PC-9 (cell line): ENCODE data around the gene KAT7. TPM values are rescaled to one million over a fixed set of nuclear protein-coding genes. Genes with fewer than 3 reads are reported as not detected.

Experiments
- BruUV-seq: library from RNA; stranded (reverse); fragments of 400-500 nt; replicated peaks from 2 replicates; lab custom pipeline; 2021; lab: Mats Ljungman, UMichigan
- CTCF ChIA-PET: fragments of 300-600 bp; sonication (Branson Sonifier 250); formaldehyde crosslinking; loops from one replicate; lab custom pipeline; 2022; ENCODE audit warnings: antibody characterized with exemption; lab: Charles Lee
- POLR2A ChIA-PET: fragments of 300-600 bp; sonication (Branson Sonifier 250); formaldehyde crosslinking; loops from one replicate; lab custom pipeline; 2022; ENCODE audit warnings: antibody characterized with exemption; ENCODE audit not compliant: unreplicated experiment; lab: Charles Lee
- DNase-seq, 2 experiments: peaks; one replicate each; pipeline versions ENCODE4 v3.0.0 to v3.0.0-alpha.2; 2015 to 2022; ENCODE audit warnings: mixed read lengths in 1 of 2
- H2AFZ ChIP-seq: fragments of 200-600 bp; sonication (generic); 2 replicates; pipeline ENCODE4 v1.8.1; 2017; ENCODE audit warnings: antibody characterized with exemption
- H3F3A ChIP-seq: fragments of 200-600 bp; sonication (generic); 2 replicates; pipeline ENCODE4 v1.8.1; 2017; ENCODE audit warnings: antibody characterized with exemption, mild to moderate bottlenecking, low read depth; ENCODE audit not compliant: insufficient read depth
- H3K27ac ChIP-seq: fragments of 200-600 bp; sonication (generic); 2 replicates; pipeline ENCODE4 v1.6.1; 2016; ENCODE audit warnings: mixed run types
- H3K27me3 ChIP-seq: fragments of 200-600 bp; sonication (generic); 2 replicates; pipeline ENCODE4 v1.6.1; 2016; ENCODE audit warnings: low read depth, mixed run types; ENCODE audit not compliant: insufficient read depth
- H3K36me3 ChIP-seq: fragments of 200-600 bp; sonication (generic); 2 replicates; pipeline ENCODE4 v1.6.1; 2016; ENCODE audit warnings: low read depth, mixed run types
- H3K4me1 ChIP-seq: fragments of 200-600 bp; sonication (generic); replicated peaks from 2 replicates; pipeline ENCODE4 v1.6.1; 2016; ENCODE audit warnings: mixed run types; ENCODE audit not compliant: insufficient read depth
- H3K4me2 ChIP-seq: fragments of 200-600 bp; sonication (generic); 2 replicates; pipeline ENCODE4 v1.6.1; 2017; ENCODE audit warnings: mixed run types
- H3K4me3 ChIP-seq: fragments of 200-600 bp; sonication (generic); 2 replicates; pipeline ENCODE4 v1.6.1; 2016; ENCODE audit warnings: mixed run types
- H3K79me2 ChIP-seq: fragments of 200-600 bp; sonication (generic); 2 replicates; pipeline ENCODE4 v1.6.1; 2017; ENCODE audit warnings: low read depth, mixed run types
- H3K9me2 ChIP-seq: fragments of 200-600 bp; sonication (generic); 2 replicates; pipeline ENCODE4 v1.8.1; 2017; ENCODE audit warnings: mild to moderate bottlenecking; ENCODE audit not compliant: insufficient read depth
- H3K9me3 ChIP-seq: fragments of 200-600 bp; sonication (generic); 2 replicates; pipeline ENCODE4 v1.8.1; 2016; ENCODE audit warnings: low read depth; ENCODE audit not compliant: insufficient read depth
- H4K20me1 ChIP-seq: fragments of 200-600 bp; sonication (generic); 2 replicates; pipeline ENCODE4 v1.8.1; 2017; ENCODE audit not compliant: insufficient read depth
- CTCF ChIP-seq: fragments of 200-600 bp; sonication (generic); conservative IDR thresholded peaks from 2 replicates; pipeline ENCODE4 v1.6.1; 2017; ENCODE audit warnings: mixed run types, antibody characterized with exemption, mild to moderate bottlenecking, moderate library complexity
- EZH2 ChIP-seq: fragments of 200-600 bp; sonication (generic); IDR thresholded peaks from 2 replicates; pipeline ENCODE4 v1.8.0; 2017; ENCODE audit warnings: antibody characterized with exemption, low read depth
- intact Hi-C: fragments of 100-400 bp; cut with micrococcal nuclease; formaldehyde crosslinking; loops from one replicate; pipeline ENCODE4 v1.10.0; 2022; ENCODE audit not compliant: unreplicated experiment
- total RNA-seq: library from RNA; stranded (reverse); gene quantifications from 2 replicates; pipeline ENCODE4 v1.2.3, GENCODE V29; 2021

The KAT7 gene
- total RNA-seq, 1 experiment from 2014 or later, result 57.0 TPM

GRCh38 chr17:49848739-49849138 lies 60.3 kb downstream of the KAT7 start:
- Histone ChIP-seq H3F3A (0 out of 2 replicates have a peak, but pooled peaks cover 5% of the 10 kb centered on the region), H3K4me1 (peaks cover 5% of the 10 kb centered on the region), H4K20me1 (no peaks in the 10 kb centered on the region), H3K4me3 (no peak overlapping the region), H3K4me2 (no peak overlapping the region), H3K27me3 (peaks cover 34% of the 10 kb centered on the region), H3K36me3 (no peaks in the 10 kb centered on the region), H3K79me2 (no peaks in the 10 kb centered on the region), H2AFZ (no peak overlapping the region), H3K9me3 (no peaks in the 10 kb centered on the region), H3K9me2 (no peaks in the 10 kb centered on the region), H3K27ac (no peak overlapping the region)
- DNase-seq, result no peak
- intact Hi-C loops, result no loop called here
- BruUV-seq, result no TSS peak
- CTCF ChIA-PET, result interaction anchor here (0.6 kb wide), 1 partner anchor 148 kb away, joined by 3 read pairs; no protein-coding TSS in a partner anchor
- POLR2A ChIA-PET, result no interaction called here
- TF ChIP-seq CTCF (no peak), EZH2 (no peak)

- BruUV-seq, result no TSS peak
- TF ChIP-seq EZH2, result no peak
- no peak for TF ChIP-seq CTCF
- no peak overlapping the region for H2AFZ ChIP-seq
- H4K20me1 ChIP-seq, result no peaks in the 10 kb centered on the region
- CTCF ChIA-PET, result no interaction called here
- 0 out of 2 replicates have a peak, but pooled peaks cover 5% of the 10 kb centered on the region for H3F3A ChIP-seq
- peaks cover 49% of the 10 kb centered on the region for H3K27me3 ChIP-seq
- intact Hi-C loops, result loop anchor here (2.0 to 5.0 kb wide), 2 partner anchors 143 to 281 kb away; partner anchors contain the start of gene SLC35B1
- no peak overlapping the region for H3K4me2 ChIP-seq
- peaks cover 5% of the 10 kb centered on the region for H3K4me1 ChIP-seq
- no peak for DNase-seq
- POLR2A ChIA-PET, result no interaction called here
- no peaks in the 10 kb centered on the region for H3K9me2 ChIP-seq
- H3K27ac ChIP-seq, result no peak overlapping the region
- no peaks in the 10 kb centered on the region for H3K36me3 ChIP-seq
- H3K79me2 ChIP-seq, result no peaks in the 10 kb centered on the region
- H3K9me3 ChIP-seq, result no peaks in the 10 kb centered on the region
- no peak overlapping the region for H3K4me3 ChIP-seq
Measured at GRCh38 chr17:49850218-49850610, 61.7 kb downstream of the KAT7 start.

GRCh38 chr17:49850772-49851386 lies 62.4 kb downstream of the KAT7 start:
- no TSS peak for BruUV-seq
- no peak overlapping the region for H3K27ac ChIP-seq
- CTCF ChIA-PET, result no interaction called here

More at GRCh38 chr17:49850772-49851386, 62.4 kb downstream of the KAT7 start:
- Histone ChIP-seq H3K4me1 (peaks cover 5% of the 10 kb centered on the region), H3K9me3 (no peaks in the 10 kb centered on the region), H3K36me3 (no peaks in the 10 kb centered on the region), H3F3A (0 out of 2 replicates have a peak, but pooled peaks cover 5% of the 10 kb centered on the region), H4K20me1 (no peaks in the 10 kb centered on the region), H3K27me3 (peaks cover 50% of the 10 kb centered on the region), H3K9me2 (no peaks in the 10 kb centered on the region), H2AFZ (no peak overlapping the region), H3K4me3 (peak overlapping the region; percentile 56; the same call in 1 of the 2 replicates), H3K4me2 (peak overlapping the region; percentile 77), H3K79me2 (no peaks in the 10 kb centered on the region)
- TF ChIP-seq CTCF (no peak), EZH2 (no peak)
- intact Hi-C loops, result loop anchor here (2.0 to 5.0 kb wide), 2 partner anchors 144 to 282 kb away; partner anchors contain the start of gene SLC35B1
- DNase-seq, result no peak
- POLR2A ChIA-PET, result no interaction called here
